Left lung (tissue), 10 donors: Measurements from ENCODE around the gene EPHB1. TPM values are rescaled to one million over a fixed set of nuclear protein-coding genes. Genes with fewer than 3 reads are reported as not detected.

Experiments
- ATAC-seq: fragments of 200-7000 bp; cut with Tn5 transposase; one replicate; pipeline ENCODE4 v1.9.1; 2020; ENCODE audit warnings: moderate library complexity
- DNase-seq, 4 donors: peaks; one replicate each; pipeline ENCODE4 v3.0.0-alpha.2; 2013 to 2020
- H3K27ac ChIP-seq, 2 donors: fragments of 200-600 bp; sonication (generic) in 1 of 2; one replicate each; pipeline versions ENCODE4 v1.5.0 to v1.8.0; 2020 to 2021
- H3K27me3 ChIP-seq, 2 donors: fragments of 200-600 bp; sonication (generic) in 1 of 2; one replicate each; pipeline versions ENCODE4 v1.5.0 to v1.8.0; 2020 to 2021
- H3K36me3 ChIP-seq, 2 donors: fragments of 200-600 bp; sonication (generic) in 1 of 2; one replicate each; pipeline versions ENCODE4 v1.5.0 to v1.8.0; 2020 to 2021
- H3K4me1 ChIP-seq, 2 donors: fragments of 200-600 bp; one replicate each; pipeline ENCODE4 v1.8.0; 2021
- H3K4me3 ChIP-seq, 2 donors: fragments of 200-600 bp; sonication (generic) in 1 of 2; one replicate each; pipeline versions ENCODE4 v1.5.0 to v1.8.0; 2020 to 2021; ENCODE audit warnings: mild to moderate bottlenecking in 1 of 2
- H3K9me3 ChIP-seq, 2 donors: fragments of 200-600 bp; sonication (generic) in 1 of 2; one replicate each; pipeline versions ENCODE4 v1.5.0 to v1.8.0; 2020 to 2021
- CTCF ChIP-seq, 2 donors: fragments of 200-600 bp; sonication (generic) in 1 of 2; IDR thresholded peaks; one replicate each; pipeline versions ENCODE4 v1.5.0 to v1.8.0; 2021; ENCODE audit warnings: antibody characterized with exemption in 2 of 2
- intact Hi-C, 2 donors: fragments of 100-400 bp; cut with DNase I; formaldehyde crosslinking; loops; one replicate each; pipeline versions ENCODE4 v1.11.2 to v1.14.2; 2022
- polyA plus RNA-seq, 6 donors: library from polyadenylated mRNA; unstranded; fragments of 120-200 nt; gene quantifications; one replicate each; pipeline ENCODE4 v1.2.1, GENCODE V29; 2013; ENCODE audit not compliant: insufficient read length in 6 of 6
- total RNA-seq, 2 donors: library from RNA; stranded (reverse); fragmentation: NEBNext Ultra II Directional; extraction: Animal tissue kit (Norgen Biotek cat#: 25700); gene quantifications; one replicate each; pipeline ENCODE4 v1.2.1, GENCODE V29; 2021
- donor health status: DM: no; HTN: yes; CAD: no.
- donor health status: DM: no; HTN: no; CAD: no.

EPHB1 gene
- total and polyA plus RNA-seq, 8 donors: 1.1 to 4.3 (median 2.7) TPM

GRCh38 chr3:135143474-135143873, 348.4 kb downstream of the EPHB1 start:
- ATAC-seq (no peak), DNase-seq (no peak)
- intact Hi-C loops: no loop called here
- Histone ChIP-seq H3K27ac (no peak overlapping the region), H3K27me3 (no peaks in the 10 kb centered on the region), H3K4me3 (no peak overlapping the region), H3K36me3 (no peaks in the 10 kb centered on the region), H3K4me1 (no peaks in the 10 kb centered on the region), H3K9me3 (no peaks in the 10 kb centered on the region)
- TF ChIP-seq CTCF (IDR thresholded peaks at IDR 0.05): no peak

GRCh38 chr3:135145581-135145980, 350.5 kb downstream of the EPHB1 start:
- intact Hi-C loops: no loop called here
- no peak overlapping the region for H3K4me3 ChIP-seq
- H3K36me3 ChIP-seq: no peaks in the 10 kb centered on the region
- no peaks in the 10 kb centered on the region for H3K9me3 ChIP-seq
- H3K4me1 ChIP-seq: no peaks in the 10 kb centered on the region
- no peak overlapping the region for H3K27ac ChIP-seq
- DNase-seq: no peak
- no peak for ATAC-seq
- H3K27me3 ChIP-seq: no peaks in the 10 kb centered on the region
- TF ChIP-seq CTCF (IDR thresholded peaks at IDR 0.05): no peak

- TF ChIP-seq CTCF (IDR thresholded peaks at IDR 0.05): no peak
- intact Hi-C loops: no loop called here
Observed at GRCh38 chr3:135147657-135148056, 352.6 kb downstream of the EPHB1 start.

GRCh38 chr3:135148398-135149020, 353.4 kb downstream of the EPHB1 start:
- no peaks in the 10 kb centered on the region for H3K36me3 ChIP-seq
- no peak overlapping the region for H3K27ac ChIP-seq
- TF ChIP-seq CTCF (IDR thresholded peaks at IDR 0.05): no peak
- ATAC-seq (no peak), DNase-seq (no peak)
- H3K4me1 ChIP-seq: no peaks in the 10 kb centered on the region
- H3K9me3 ChIP-seq: no peaks in the 10 kb centered on the region
- H3K27me3 ChIP-seq: no peaks in the 10 kb centered on the region
- H3K4me3 ChIP-seq: no peak overlapping the region
- intact Hi-C loops: no loop called here

More at GRCh38 chr3:135147657-135148056, 352.6 kb downstream of the EPHB1 start:
- H3K27ac ChIP-seq: no peak overlapping the region
- no peaks in the 10 kb centered on the region for H3K36me3 ChIP-seq
- no peaks in the 10 kb centered on the region for H3K4me1 ChIP-seq
- no peaks in the 10 kb centered on the region for H3K9me3 ChIP-seq
- H3K4me3 ChIP-seq: no peak overlapping the region
- H3K27me3 ChIP-seq: no peaks in the 10 kb centered on the region
- ATAC-seq (no peak), DNase-seq (no peak)

- Histone ChIP-seq H3K4me3 (no peak overlapping the region), H3K4me1 (no peaks in the 10 kb centered on the region), H3K27ac (no peak overlapping the region), H3K36me3 (no peaks in the 10 kb centered on the region), H3K9me3 (no peaks in the 10 kb centered on the region), H3K27me3 (no peaks in the 10 kb centered on the region)
- TF ChIP-seq CTCF (IDR thresholded peaks at IDR 0.05): no peak
- ATAC-seq (no peak), DNase-seq (no peak)
- intact Hi-C loops: no loop called here
Observed at GRCh38 chr3:135149707-135150681, 354.9 kb downstream of the EPHB1 start.
